PC-3 (cell line): ENCODE measurements around the gene CD160.

Experiments
- CTCF ChIP-seq: fragments of 300-600 bp; sonication (generic); conservative IDR thresholded peaks from 2 replicates; pipeline ENCODE4 v1.5.1; 2017; ENCODE audit warnings: antibody characterized with exemption, low read depth, mild to moderate bottlenecking, low read length
- EZH2phosphoT487 ChIP-seq: fragments of 300-600 bp; sonication (generic); IDR thresholded peaks from 2 replicates; pipeline ENCODE4 v1.6.1; 2018; ENCODE audit warnings: mild to moderate bottlenecking, antibody characterized with exemption, low read length, borderline replicate concordance

GRCh38 chr1:145707183-145707867, 12.0 kb upstream of the CD160 start, which contains the start of gene PDZK1:
- TF ChIP-seq CTCF (no peak), EZH2phosphoT487 (no peak)
